Measurements from ENCODE around the gene LDHAL6B. TPM values are rescaled to one million over a fixed set of nuclear protein-coding genes. Genes with fewer than 3 reads are reported as not detected.

LDHAL6B gene
- total RNA-seq, 1 experiment from 2014 or later: not detected

DNA sequence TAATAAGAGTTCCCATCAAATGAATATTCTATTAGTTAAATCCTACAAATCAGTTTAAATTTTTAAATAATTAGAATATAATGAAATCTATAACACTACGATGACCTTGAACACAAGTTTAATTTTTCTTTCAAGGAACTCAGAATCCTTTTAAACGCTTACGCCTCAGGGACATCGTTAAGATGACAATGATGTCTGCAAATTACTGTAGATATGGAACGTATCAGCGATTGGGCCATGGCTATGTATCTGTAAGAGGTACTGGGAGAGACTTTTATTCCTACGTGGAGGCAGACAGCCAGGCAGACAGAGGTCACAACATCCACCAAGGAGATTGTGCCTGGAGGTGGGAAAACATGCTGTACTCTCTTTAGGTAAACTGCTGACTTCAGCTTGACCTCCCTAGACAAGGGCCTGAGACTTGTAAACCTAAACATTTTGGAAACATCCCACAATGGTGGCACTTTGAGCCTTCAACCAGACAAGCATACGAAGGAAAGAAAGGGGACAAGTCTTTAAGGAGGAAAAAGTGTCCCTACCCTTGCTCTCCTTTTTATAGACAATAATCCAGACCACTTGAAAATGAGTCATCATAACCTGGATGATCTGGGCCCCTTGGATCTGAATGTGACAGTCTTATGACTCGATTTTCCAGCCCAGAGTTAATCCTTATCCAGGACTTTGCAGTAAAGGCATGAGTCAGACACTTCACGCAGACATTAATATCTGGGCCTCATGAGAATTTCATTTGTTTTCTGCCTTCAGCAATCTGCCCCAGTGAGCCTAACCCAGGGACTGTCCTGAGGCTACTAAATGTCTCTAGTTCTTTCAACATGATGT lies 6.8 kb upstream of the LDHAL6B start:
- ChIA-PET POLR2A (no interaction called here), CTCF (no interaction called here)
- no peaks in the 10 kb centered on the region for H3K4me1 Mint-ChIP-seq (ENCODE audit: low read depth, unreplicated experiment)
- Histone ChIP-seq H3K9me3 (no peaks in the 10 kb centered on the region), H3K4me1 (no peaks in the 10 kb centered on the region), H3K4me3 (ENCODE audit: low read depth, low read length) (no peak overlapping the region), H3K36me3 (ENCODE audit: control insufficient read depth, insufficient read depth, low read length) (no peaks in the 10 kb centered on the region), H3K27me3 (replicated peaks; ENCODE audit: control insufficient read depth, insufficient read depth, low read length) (no peaks in the 10 kb centered on the region)
- no peak overlapping the region for H3K27ac Mint-ChIP-seq (ENCODE audit: unreplicated experiment)
- intact Hi-C loops (cut with micrococcal nuclease; ENCODE audit: unreplicated experiment): no loop called here
- DNase-seq: no peak
- H3K27me3 Mint-ChIP-seq (ENCODE audit: insufficient read depth, unreplicated experiment): no peaks in the 10 kb centered on the region
- TF ChIP-seq, protein P1, sequence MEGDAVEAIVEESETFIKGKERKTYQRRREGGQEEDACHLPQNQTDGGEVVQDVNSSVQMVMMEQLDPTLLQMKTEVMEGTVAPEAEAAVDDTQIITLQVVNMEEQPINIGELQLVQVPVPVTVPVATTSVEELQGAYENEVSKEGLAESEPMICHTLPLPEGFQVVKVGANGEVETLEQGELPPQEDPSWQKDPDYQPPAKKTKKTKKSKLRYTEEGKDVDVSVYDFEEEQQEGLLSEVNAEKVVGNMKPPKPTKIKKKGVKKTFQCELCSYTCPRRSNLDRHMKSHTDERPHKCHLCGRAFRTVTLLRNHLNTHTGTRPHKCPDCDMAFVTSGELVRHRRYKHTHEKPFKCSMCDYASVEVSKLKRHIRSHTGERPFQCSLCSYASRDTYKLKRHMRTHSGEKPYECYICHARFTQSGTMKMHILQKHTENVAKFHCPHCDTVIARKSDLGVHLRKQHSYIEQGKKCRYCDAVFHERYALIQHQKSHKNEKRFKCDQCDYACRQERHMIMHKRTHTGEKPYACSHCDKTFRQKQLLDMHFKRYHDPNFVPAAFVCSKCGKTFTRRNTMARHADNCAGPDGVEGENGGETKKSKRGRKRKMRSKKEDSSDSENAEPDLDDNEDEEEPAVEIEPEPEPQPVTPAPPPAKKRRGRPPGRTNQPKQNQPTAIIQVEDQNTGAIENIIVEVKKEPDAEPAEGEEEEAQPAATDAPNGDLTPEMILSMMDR (IDR thresholded peaks at IDR 0.05; ENCODE audit: insufficient read depth in 1 of 2, low read depth in 1 of 2, low read length in 1 of 2, severe bottlenecking in 1 of 2, unreplicated experiment in 1 of 2): no peak
- no TSS peak for BruUV-seq (replicated peaks)
- no peak overlapping the region for H3K4me3 Mint-ChIP-seq (ENCODE audit: unreplicated experiment)
- no peaks in the 10 kb centered on the region for H3K9me3 Mint-ChIP-seq (ENCODE audit: unreplicated experiment)
- H3K36me3 Mint-ChIP-seq (ENCODE audit: insufficient read depth, unreplicated experiment): peaks cover 79% of the 10 kb centered on the region

DNA sequence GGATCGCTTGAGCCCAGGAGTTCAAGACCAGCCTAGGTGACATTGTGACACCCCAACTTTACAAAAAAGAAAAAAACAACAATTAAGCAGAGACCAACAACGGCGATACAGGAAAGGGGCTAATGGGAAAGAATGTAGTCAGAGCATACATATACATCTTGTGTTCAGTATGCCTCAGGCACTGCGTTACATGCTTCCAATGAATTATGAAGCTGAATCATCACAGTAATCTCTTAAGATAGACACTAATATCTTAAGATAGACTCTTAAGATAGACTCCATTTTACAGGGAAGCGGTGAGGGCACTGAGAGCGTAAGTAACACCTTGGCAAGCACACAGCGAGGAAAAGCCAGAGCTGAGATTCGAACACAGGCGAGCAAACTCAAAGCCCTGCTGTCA lies 6.1 kb upstream of the LDHAL6B start:
- no peaks in the 10 kb centered on the region for H3K4me1 Mint-ChIP-seq (ENCODE audit: low read depth, unreplicated experiment)
- no peak overlapping the region for H3K27ac Mint-ChIP-seq (ENCODE audit: unreplicated experiment)
- CTCF ChIA-PET: no interaction called here
- no peaks in the 10 kb centered on the region for H3K9me3 Mint-ChIP-seq (ENCODE audit: unreplicated experiment)
- Histone ChIP-seq H3K9me3 (no peaks in the 10 kb centered on the region), H3K4me3 (ENCODE audit: low read depth, low read length) (no peak overlapping the region), H3K4me1 (no peaks in the 10 kb centered on the region), H3K36me3 (ENCODE audit: control insufficient read depth, insufficient read depth, low read length) (peaks cover under 1% of the 10 kb centered on the region; the same call in 1 of the 2 replicates), H3K27me3 (replicated peaks; ENCODE audit: control insufficient read depth, insufficient read depth, low read length) (no peaks in the 10 kb centered on the region)
- intact Hi-C loops (cut with micrococcal nuclease; ENCODE audit: unreplicated experiment): no loop called here
- H3K4me3 Mint-ChIP-seq (ENCODE audit: unreplicated experiment): no peak overlapping the region
- no peaks in the 10 kb centered on the region for H3K27me3 Mint-ChIP-seq (ENCODE audit: insufficient read depth, unreplicated experiment)
- TF ChIP-seq, protein P1 (IDR thresholded peaks at IDR 0.05; ENCODE audit: insufficient read depth in 1 of 2, low read depth in 1 of 2, low read length in 1 of 2, severe bottlenecking in 1 of 2, unreplicated experiment in 1 of 2): no peak
- H3K36me3 Mint-ChIP-seq (ENCODE audit: insufficient read depth, unreplicated experiment): peaks cover 77% of the 10 kb centered on the region
- DNase-seq: no peak
- no TSS peak for BruUV-seq (replicated peaks)
- POLR2A ChIA-PET: no interaction called here

DNA sequence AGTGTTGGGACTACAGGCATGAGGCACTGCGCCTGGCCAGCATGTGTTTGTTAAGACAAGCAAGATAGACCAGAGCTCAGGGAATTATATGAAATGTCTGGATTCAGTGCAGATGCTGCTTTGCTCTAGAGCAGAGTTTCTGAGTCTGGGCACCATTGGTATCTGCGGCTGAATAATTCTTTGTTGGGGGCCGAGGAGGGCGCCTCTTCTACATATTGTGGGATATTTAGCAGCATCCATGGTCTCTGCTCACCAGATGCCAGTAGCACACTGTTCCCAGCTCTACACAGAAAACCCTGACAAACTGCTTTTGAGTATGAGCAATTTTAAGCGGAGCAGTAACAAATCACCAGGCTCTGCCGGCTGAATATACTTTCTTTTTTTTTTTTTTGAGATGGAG lies 3.6 kb upstream of the LDHAL6B start:
- intact Hi-C loops (cut with micrococcal nuclease; ENCODE audit: unreplicated experiment): no loop called here
- Mint-ChIP-seq H3K9me3 (ENCODE audit: unreplicated experiment) (no peaks in the 10 kb centered on the region), H3K36me3 (ENCODE audit: insufficient read depth, unreplicated experiment) (peaks cover 84% of the 10 kb centered on the region), H3K27me3 (ENCODE audit: insufficient read depth, unreplicated experiment) (no peaks in the 10 kb centered on the region), H3K4me1 (ENCODE audit: low read depth, unreplicated experiment) (no peaks in the 10 kb centered on the region), H3K27ac (ENCODE audit: unreplicated experiment) (no peak overlapping the region), H3K4me3 (ENCODE audit: unreplicated experiment) (no peak overlapping the region)
- POLR2A ChIA-PET: interaction anchor here (0.6 kb wide), 1 partner anchor 498 kb away, joined by 5 read pairs; no protein-coding TSS in a partner anchor
- H3K36me3 ChIP-seq (ENCODE audit: control insufficient read depth, insufficient read depth, low read length): peaks cover 4% of the 10 kb centered on the region; the same call in 1 of the 2 replicates
- no peaks in the 10 kb centered on the region for H3K9me3 ChIP-seq
- TF ChIP-seq, protein P1 (IDR thresholded peaks at IDR 0.05; ENCODE audit: insufficient read depth in 1 of 2, low read depth in 1 of 2, low read length in 1 of 2, severe bottlenecking in 1 of 2, unreplicated experiment in 1 of 2): no peak
- DNase-seq: no peak
- H3K4me1 ChIP-seq: no peaks in the 10 kb centered on the region
- H3K27me3 ChIP-seq (replicated peaks; ENCODE audit: control insufficient read depth, insufficient read depth, low read length): no peaks in the 10 kb centered on the region
- CTCF ChIA-PET: no interaction called here
- no peak overlapping the region for H3K4me3 ChIP-seq (ENCODE audit: low read depth, low read length)
- no TSS peak for BruUV-seq (replicated peaks)
